HG02970 (cell line): ENCODE results near the gene RUFY2.
"Not testable (repeated sequence)": the region's sequence is repeated elsewhere in the genome, so short reads cannot be mapped to it uniquely, and the experiment has no call there.

Experiments used
- ATAC-seq: cut with Tn5 transposase; IDR thresholded peaks from one replicate; pipeline ENCODE4 v1.9.1; 2021; ENCODE audit warnings: mild to moderate bottlenecking, moderate library complexity, moderate number of reproducible peaks; ENCODE audit not compliant: unreplicated experiment, low FRiP score

The RUFY2 gene

DNA sequence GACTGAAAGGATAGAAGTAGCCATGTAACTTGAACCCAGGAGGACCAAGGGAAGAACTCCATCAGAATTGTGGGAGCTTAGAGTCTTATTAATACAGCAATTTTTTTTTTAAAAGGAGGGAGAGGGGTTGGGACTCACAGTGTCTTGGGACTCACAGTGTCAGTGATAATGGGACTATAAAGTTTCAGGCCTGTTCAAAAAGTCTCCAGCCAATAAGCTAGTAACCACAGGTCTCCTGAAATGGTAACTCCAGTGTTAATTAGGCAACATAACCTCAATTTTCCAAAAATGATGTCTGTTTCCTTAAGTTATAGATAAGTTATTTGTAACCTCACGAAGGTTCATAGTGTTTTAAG lies 77.6 kb downstream of the RUFY2 start:
- no peak for ATAC-seq

DNA sequence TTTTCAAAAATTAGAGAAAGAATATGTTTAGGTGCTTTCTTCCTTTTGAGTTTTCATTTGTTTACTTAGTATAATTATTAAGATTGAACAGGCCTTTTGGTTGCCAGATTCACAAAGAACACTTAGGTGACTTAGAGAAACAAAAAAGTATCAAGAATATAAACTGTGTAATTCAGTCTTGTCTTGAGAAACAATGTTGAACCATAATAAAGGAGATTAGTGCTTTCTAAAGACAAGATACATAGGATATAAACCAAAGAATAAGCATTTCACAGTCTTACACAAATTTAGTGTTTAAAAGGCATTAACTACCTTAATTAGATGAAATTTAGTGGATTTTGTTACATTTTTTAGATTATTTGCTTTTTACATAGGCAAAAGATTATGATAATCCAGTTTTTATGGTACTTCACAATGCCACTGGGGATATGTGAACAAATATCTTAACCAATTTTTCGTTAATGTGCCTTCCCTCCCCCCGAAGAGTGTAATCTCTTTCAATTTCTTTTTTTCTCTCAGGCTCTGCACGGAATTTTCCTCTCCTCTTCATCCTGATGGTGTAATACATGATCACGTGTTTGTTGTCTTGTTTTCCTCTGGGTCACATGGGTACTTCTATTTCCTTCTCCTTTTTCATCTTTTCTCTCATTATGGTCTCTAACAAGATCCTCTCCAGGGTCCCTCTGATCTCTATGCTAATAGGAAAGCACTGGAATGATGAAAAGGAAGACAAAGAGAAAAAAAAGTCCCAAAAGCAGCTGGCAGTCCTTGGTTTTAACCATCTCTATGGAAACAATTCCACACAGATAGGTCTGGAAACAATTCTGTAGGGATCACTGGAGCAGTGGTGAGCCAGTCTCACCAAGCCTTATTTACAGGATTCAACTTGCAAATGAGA lies 78.9 kb downstream of the RUFY2 start:
- no peak for ATAC-seq

DNA sequence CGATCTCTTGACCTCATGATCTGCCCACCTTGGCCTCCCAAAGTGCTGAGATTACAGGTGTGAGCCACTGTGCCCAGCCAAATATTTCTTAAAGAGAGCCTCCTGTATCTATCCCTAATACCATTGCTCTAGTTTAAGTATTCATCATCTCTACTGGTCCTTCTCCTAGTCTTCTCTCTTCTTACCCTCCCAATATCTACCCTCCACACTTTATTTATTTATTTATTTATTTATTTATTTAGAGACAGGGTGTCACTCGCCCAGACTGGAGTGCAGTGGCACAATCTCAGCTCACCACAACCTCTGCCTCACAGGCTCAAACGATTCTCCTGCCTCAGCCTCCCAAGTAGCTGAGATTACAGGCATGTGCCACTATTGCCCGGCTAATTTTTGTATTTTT lies 82.7 kb downstream of the RUFY2 start:
- ATAC-seq = not testable (repeated sequence)

DNA sequence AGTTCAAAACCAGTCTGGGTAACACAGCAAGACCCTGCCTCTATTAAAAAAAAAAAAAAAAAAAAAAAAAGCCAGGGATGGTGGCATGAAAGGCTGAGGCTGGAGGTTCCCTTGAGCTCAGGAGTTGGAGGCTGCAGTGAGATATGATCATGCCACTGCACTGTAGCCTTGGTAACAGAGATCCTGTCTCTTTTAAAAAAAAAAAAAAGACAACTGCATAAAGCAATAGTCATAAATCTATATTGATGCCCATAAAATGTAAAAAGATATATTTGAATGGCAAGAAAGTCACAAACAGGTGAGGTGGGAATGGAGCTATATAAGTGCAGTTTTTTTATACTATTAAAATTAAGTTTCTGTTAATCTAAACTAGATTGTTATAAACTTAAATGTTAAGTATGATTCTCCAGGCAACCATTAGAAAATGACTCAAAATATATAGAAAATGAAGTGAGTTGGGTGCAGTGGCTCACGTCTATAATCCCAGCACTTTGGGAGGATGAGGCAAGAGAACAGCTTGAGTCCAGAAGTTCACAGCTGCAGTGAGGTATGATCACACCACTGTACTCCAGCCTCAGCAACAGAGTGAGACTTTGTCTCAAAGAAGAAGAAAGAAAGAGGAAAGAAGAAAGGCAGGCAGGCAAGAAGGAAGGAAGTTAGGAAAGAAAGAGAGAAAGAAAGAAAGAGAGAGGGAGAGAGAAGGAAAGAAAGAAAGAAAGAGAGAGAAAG lies 88.6 kb downstream of the RUFY2 start:
- ATAC-seq = no peak

DNA sequence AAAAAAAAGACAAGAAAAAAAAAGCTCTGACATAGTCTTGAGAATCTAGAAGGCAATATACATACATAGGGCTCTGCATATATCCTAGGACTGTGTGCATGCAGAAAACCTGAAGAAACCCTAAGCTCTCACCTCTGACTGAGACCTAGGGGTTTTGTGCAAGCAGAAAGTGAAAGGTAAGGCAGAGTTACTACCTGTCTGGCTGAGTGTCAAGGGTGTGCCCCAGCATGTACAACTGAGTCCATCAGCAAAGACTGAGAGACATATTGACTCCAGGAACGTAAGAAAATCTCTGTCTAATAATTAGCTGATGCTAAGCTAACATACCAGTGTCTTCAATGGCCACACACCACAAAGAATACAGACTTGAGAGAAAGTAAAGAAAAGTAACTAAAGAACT lies 91.5 kb downstream of the RUFY2 start:
- ATAC-seq = no peak

DNA sequence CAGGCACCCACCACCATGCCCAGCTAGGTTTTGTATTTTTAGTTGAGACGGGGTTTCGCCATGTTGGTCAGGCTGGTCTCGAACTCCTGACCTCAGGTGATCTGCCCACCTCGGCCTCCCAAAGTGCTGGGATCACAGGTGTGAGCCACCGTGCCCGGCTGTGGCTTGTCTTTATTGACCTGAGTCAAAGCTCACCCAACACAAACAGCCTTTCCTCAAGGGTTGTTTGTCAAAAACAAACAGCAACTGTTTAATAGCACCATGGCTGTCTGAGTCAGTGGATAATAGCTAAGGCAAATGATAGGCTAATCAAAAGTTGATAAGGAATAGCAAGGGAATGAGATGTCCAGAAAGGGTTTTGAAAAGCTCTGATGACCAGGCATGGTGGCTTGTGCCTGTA lies 92.1 kb downstream of the RUFY2 start:
- not testable (repeated sequence) for ATAC-seq

DNA sequence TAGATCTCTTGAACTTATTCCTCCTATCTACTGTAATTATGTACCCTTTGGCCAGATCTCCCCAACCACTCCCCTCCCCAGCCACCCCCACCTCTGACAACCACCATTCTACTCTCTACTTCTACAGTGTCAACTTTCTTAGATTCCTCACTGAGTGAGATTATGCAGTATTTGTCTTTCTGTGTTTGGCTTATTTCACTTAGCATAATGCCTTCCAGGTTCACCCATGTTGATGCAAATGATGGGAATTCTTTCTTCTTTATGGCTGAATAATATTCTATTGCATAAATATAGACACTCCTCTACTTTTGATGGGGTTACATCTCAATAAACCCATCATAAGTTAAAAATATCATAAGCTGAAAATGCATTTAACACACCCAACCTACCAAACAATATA lies 96.5 kb downstream of the RUFY2 start:
- no peak for ATAC-seq

DNA sequence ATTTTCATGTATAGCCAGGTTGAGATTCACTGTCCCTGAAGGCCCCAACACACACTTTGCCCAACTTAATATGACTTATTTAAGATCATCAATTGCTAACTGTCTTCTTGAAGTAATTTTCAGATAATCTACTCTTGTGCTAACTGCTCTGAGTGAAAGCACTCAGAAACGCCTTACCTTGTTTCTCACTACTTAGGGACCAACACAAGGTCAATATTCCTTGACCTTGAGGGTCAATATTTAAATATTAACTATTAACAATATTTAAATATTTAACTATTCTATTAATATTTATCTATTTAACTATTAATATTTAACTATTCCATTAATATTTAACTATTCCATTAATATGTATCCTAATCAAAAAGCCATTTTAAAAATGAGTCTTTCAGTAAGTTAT lies 101.2 kb downstream of the RUFY2 start:
- ATAC-seq = no peak

DNA sequence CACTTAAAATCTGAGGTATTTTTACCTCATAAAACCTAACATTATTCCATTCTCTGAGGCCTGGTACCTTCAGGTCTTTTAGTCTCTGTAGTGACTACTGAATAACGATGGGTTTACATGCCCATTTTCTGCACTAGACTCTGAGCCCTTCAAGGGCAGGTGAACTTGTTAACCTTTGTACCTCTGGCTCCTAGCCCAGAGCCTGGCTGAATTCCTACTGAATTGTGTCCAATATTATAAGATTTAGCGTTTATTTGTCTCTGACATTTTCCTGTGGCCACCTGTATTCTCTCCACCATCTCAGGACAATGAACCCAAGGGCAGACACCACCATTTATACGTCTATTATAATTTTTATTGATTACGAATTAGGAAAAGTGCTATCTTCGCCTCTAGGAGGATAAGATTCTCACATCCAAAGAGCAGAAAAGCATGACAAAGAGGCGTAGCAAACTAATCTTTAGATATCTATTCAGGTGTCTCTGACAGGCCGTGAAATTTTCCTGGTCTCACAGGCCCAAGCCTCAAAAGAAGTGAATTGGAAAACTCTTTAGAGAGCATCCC lies 103.1 kb downstream of the RUFY2 start:
- ATAC-seq = no peak

DNA sequence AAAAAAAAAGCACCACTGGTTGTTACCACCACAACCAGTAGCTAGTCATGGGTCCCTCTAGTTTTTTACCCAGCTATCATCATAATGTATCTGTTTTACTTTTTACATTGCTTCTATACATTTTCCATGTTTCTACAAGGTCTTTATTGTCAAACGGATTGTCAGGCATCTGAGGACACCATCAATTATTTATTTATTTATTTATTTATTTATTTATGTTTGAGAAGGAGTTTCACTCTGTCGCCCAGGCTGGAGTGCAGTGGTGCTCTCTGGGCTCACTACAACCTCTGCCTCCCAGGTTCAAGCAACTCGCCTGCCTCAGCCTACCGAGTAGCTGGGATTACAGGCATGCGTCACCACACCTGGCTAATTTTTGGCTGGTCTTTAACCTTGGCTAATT lies 104.2 kb downstream of the RUFY2 start:
- ATAC-seq = no peak

DNA sequence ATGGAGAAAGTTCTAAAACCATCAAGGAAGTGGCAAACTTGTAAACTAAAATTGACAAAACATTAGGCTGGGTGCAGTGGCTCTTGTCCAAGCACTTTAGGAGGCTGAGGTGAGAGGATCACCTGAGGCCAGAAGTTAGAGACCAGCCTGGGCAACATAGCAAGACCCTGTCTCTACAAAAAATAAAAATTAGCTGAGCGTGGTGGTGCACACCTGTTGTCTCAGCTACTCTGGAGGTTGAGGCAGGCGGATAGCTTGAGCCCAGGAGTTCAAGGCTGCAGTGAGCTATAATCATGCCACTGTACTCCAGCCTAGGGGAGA lies 104.6 kb downstream of the RUFY2 start:
- no peak for ATAC-seq

DNA sequence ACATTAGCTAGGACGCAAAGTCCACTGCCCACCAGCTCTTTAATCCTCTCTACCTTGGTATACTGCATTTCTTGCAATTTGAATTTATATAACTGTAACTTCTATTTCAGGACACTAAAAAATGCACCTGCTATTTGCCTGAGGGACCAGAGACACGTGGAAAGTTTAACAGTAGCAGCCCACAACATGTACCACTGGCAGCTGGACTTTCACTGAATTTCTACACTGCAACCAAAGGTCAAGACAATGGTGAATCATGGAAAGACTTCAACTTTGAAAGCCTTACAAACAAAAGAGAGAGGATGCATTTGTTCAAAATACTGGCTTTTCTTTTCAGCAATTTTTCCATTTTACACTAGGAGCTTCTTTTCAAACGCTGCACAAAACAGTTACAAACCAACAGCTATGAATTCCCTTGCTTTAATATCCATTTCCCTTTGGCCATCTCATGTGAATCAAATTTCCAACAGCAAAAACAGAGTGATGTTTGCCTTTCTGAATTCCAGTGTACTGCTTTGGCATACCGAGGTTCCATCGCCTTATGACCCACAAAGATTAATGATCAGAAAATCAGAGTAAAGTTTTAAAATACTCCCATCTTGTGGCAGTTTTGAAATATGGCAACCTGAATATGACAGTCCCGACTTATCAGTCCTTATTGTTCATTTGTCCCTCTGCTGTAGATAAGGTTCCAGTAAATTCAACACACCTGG lies 105.1 kb downstream of the RUFY2 start:
- no peak for ATAC-seq

DNA sequence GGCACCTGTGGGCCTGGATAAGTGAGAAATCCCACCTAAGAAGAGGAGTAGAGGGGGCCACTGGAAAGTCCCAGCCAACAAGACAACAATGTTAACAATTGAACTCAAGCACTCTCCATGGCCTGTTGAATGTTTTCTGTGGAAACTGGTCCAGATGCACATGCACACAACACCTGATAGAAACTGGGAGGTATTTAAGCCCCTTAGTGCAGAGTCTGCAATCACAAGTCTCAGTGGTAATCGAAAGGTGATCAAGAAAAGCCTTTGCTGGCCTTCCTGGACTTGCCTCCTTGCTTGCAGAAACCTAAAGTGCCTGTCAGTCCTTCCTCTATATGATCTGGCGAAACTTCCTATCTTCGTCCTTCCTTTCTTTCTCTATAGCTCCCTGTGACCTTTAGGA lies 105.8 kb downstream of the RUFY2 start:
- no peak for ATAC-seq

DNA sequence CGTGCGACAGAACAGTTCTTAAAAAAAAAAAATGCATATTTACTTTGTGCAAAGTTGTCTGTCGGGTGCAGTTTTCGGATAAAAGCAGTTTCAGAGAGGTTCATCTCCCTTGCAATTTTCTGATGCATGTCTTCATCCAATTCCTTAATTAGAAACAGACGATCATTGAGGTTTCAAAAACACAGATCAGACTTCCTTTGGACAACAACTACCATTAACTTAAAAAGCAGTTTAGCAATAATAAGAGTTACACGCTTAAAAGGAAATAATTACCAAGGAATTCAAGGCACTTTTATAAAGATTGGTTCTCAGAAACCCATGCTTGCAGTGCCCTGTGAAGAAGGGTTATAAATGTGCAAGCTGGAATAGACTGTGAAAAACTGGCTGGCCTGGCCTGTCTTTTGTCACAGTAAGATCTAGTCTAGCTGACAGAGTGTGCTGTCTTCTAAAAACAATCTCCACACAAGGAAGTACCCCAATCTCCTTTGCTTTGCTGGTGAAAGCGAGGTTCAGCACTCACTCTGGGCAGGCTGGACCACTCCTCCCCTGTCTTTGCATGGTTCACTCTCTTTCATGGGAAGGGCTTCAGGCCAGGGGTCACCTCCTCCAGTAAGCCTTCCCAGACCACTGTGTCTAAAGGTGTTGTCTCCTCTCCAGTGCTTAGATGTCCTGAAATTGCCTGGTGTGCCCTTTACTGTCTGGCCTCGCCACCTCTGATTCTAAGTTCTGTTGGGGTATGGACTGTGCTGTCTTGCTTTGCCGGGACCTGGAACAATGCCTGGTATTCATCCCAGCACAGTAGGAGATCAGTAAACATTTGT lies 110.0 kb downstream of the RUFY2 start:
- ATAC-seq = no peak
